Lung (tissue), 12 donors: Measurements from ENCODE around the gene C19orf44. TPM values are rescaled to one million over a fixed set of nuclear protein-coding genes. Genes with fewer than 3 reads are reported as not detected.

Experiments used
- ATAC-seq: fragments of 200-7000 bp; cut with Tn5 transposase; one replicate; pipeline ENCODE4 v1.9.1; 2020; ENCODE audit warnings: moderate number of reproducible peaks; ENCODE audit not compliant: insufficient read depth, low FRiP score
- DNase-seq, 3 donors: peaks; one replicate each; pipeline ENCODE4 v3.0.0-alpha.2; 2013 to 2017
- H3K27ac ChIP-seq, 2 donors: one replicate each; pipeline ENCODE4 v1.5.1; 2013; ENCODE audit warnings: mild to moderate bottlenecking in 2 of 2, moderate library complexity in 2 of 2, control low read depth in 1 of 2, inconsistent platforms in 1 of 2, low read depth in 1 of 2, low read length in 1 of 2
- H3K27me3 ChIP-seq, 3 donors: one replicate each; pipeline ENCODE4 v1.5.1; 2013; ENCODE audit warnings: low read length in 2 of 3; ENCODE audit not compliant: control insufficient read depth in 3 of 3, insufficient read depth in 3 of 3
- H3K36me3 ChIP-seq, 4 donors: one replicate each; pipeline ENCODE4 v1.5.1; 2013; ENCODE audit warnings: low read length in 4 of 4, mild to moderate bottlenecking in 1 of 4, moderate library complexity in 1 of 4; ENCODE audit not compliant: control insufficient read depth in 4 of 4, insufficient read depth in 4 of 4
- H3K4me1 ChIP-seq, 5 donors: one replicate each; pipeline ENCODE4 v1.5.1; 2013; ENCODE audit warnings: low read length in 5 of 5, mild to moderate bottlenecking in 2 of 5, moderate library complexity in 1 of 5; ENCODE audit not compliant: control insufficient read depth in 5 of 5, insufficient read depth in 5 of 5
- H3K4me3 ChIP-seq: one replicate; pipeline ENCODE4 v1.5.1; 2013; ENCODE audit warnings: mild to moderate bottlenecking, control low read depth, moderate library complexity
- H3K9ac ChIP-seq, 2 donors: one replicate each; pipeline ENCODE4 v1.5.1; 2013; ENCODE audit warnings: low read length in 2 of 2, control low read depth in 1 of 2; ENCODE audit not compliant: insufficient read depth in 1 of 2
- H3K9me3 ChIP-seq, 4 donors: one replicate each; pipeline ENCODE4 v1.5.1; 2013; ENCODE audit warnings: low read length in 3 of 4, mild to moderate bottlenecking in 1 of 4, moderate library complexity in 1 of 4; ENCODE audit not compliant: control insufficient read depth in 4 of 4, insufficient read depth in 3 of 4
- WGBS, 2 donors: extraction: QIAGEN DNeasy Blood & Tissue Kit; methylation state at CpG; one replicate each; pipeline ENCODE4 v1.1.7; 2013; 5-methylcytosine and 5-hydroxymethylcytosine counted together
- polyA plus RNA-seq, 2 donors: library from polyadenylated mRNA; stranded (reverse); fragments of 200-250 nt; gene quantifications; one replicate each; pipeline ENCODE4 v1.2.1, GENCODE V29; 2013
- total RNA-seq, 2 donors: library from RNA; depleted of rRNA in 1 of 2; stranded (reverse); fragments of >200 nt in 1 of 2; gene quantifications; one replicate each; pipeline ENCODE4 v1.2.1, GENCODE V29; 2014 to 2021
- TF ChIP-seq, protein P1 (sequence below): IDR thresholded peaks from 2 replicates; pipeline ENCODE4 v1.5.1; 2012; ENCODE audit warnings: mild to moderate bottlenecking; ENCODE audit errors: control extremely low read depth, extremely low read depth
- donor health status: control.
- donor health status: control.
- donor health status: Bipolar disorder and iron deficiency.
- donor health status: healthy.
- donor health status: DM: yes; HTN: yes; CAD: no.

C19orf44 gene
- total and polyA plus RNA-seq, 4 donors, result 3.1 to 9.4 (median 4.6) TPM

DNA sequence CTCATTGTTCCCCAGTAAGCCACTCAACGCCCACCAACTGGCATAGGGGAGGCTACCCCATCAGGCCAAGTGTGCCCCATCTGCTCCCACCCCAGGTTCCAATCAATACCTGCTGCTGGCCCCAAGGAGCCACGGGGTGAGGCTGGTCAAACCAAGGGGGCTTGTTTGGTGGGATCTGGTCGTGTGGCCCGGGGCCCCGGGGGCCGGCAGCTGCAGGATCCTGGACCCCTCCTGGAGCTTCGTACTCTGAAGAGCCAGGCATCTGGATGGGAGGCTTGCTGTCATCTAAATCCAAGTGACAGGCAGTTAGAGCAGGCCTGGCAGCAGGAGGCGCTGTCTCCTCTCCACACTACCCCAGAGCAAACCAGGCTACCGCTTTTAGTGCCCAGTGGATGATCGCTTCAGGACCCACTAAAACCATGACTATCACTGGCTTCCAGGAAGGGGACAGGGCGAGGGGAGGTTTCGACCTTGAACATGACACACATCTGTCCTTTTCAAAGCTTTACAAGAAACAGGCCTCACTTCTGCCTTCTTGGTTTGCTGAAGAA, 31.9 kb downstream of the C19orf44 start:
- Histone ChIP-seq H3K4me1 (no peaks in the 10 kb centered on the region), H3K36me3 (peaks cover 27 to 86% (median 48%) of the 10 kb centered on the region in 4 donors), H3K4me3 (no peak overlapping the region), H3K27ac (no peak overlapping the region), H3K27me3 (no peaks in the 10 kb centered on the region), H3K9me3 (no peaks in the 10 kb centered on the region), H3K9ac (no peak overlapping the region)
- ATAC-seq, result no peak
- no peak for DNase-seq
- WGBS, 2 donors, result 94 to 95% methylated on average over 12 of the region's 12 CpGs
- TF ChIP-seq, protein P1, sequence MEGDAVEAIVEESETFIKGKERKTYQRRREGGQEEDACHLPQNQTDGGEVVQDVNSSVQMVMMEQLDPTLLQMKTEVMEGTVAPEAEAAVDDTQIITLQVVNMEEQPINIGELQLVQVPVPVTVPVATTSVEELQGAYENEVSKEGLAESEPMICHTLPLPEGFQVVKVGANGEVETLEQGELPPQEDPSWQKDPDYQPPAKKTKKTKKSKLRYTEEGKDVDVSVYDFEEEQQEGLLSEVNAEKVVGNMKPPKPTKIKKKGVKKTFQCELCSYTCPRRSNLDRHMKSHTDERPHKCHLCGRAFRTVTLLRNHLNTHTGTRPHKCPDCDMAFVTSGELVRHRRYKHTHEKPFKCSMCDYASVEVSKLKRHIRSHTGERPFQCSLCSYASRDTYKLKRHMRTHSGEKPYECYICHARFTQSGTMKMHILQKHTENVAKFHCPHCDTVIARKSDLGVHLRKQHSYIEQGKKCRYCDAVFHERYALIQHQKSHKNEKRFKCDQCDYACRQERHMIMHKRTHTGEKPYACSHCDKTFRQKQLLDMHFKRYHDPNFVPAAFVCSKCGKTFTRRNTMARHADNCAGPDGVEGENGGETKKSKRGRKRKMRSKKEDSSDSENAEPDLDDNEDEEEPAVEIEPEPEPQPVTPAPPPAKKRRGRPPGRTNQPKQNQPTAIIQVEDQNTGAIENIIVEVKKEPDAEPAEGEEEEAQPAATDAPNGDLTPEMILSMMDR, result no peak

DNA sequence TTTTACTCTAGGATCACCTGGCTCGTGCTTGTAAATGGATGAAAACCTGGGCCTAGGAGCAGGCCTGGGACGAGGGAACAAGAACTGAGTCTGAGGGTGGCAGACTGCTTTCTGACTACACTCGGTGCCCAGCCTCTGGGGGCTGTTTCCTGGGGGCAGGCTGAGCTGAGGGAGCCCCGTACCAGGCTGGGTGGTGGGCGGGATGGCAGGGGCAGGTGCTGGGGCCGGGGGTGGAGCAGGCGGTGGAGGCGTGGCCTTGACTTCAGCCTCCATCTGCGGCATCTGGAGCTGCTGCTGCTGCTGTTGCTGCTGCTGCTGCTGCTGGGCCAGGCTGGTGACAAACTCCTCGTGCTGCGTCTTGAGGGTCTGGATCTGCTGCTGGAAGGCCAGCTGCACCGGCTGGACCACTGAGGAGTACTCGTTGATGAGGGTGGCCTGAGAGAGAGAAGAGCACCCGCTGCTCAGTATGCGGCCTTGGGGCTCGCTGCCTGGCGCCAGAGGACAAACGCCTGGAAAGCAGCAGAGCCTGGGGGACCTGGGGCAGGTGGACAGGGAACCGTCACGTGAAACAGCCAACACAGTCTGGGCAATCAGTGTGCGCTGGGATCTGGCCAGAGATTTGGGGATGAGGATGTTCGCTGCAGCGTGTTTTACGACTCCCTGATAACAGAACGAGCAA, 33.4 kb downstream of the C19orf44 start:
- H3K4me3 ChIP-seq, result no peak overlapping the region
- no peaks in the 10 kb centered on the region for H3K9me3 ChIP-seq
- ATAC-seq, result no peak
- WGBS, 2 donors, result 92 to 93% methylated on average over 25 of the region's 25 CpGs
- no peaks in the 10 kb centered on the region for H3K27me3 ChIP-seq
- TF ChIP-seq, protein P1, result no peak
- H3K27ac ChIP-seq, result no peak overlapping the region
- no peaks in the 10 kb centered on the region for H3K4me1 ChIP-seq
- H3K36me3 ChIP-seq, result peaks cover 25 to 84% (median 50%) of the 10 kb centered on the region in 4 donors
- H3K9ac ChIP-seq, result no peak overlapping the region
- no peak for DNase-seq

DNA sequence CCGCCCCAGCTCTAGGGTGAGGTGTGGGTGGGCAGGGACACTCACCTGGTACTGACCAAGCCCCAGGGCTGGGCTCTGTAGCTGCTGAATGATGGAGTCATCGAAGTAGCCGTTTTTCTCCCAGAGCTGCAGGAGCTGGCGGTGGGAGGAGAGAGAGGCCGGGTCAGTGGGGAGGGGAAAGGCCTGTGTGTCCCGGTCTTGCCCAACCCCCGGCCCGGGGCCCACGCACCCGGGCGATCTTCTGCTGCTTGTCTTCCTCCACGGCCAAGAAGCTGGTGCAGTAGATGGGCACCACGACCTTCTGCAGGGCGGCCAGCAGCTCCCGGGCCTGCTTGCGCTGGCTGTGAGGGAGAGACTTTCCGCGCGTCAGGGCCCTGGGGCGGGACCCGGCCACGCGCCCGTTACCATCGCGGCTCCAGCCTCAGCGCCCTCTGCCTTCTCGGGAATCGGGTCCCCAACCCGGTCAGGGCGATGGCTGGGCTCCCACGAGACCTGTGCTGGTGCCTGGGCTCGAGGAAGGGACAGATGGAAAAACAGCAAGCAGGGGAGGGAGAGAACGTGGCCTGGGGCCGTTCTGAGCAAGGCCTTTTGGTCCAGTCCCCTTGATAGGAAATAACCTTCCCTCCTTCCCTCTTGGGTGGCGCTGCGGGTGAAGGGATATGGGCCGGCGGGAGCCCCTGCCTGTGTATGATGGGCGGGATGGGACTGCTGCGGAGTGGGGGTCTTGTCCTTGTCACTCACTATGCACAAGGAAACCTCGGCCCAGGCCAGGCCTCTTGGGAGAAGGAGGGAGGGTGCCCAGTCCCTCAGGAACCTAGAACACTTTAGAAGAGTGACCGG, 34.6 kb downstream of the C19orf44 start:
- peaks cover 21 to 81% (median 51%) of the 10 kb centered on the region in 4 donors for H3K36me3 ChIP-seq

More for the DNA sequence above, 34.6 kb downstream of the C19orf44 start:
- DNase-seq (no peak), ATAC-seq (no peak)
- Histone ChIP-seq H3K4me1 (no peaks in the 10 kb centered on the region), H3K27ac (no peak overlapping the region), H3K9ac (no peak overlapping the region), H3K4me3 (no peak overlapping the region), H3K9me3 (no peaks in the 10 kb centered on the region), H3K27me3 (no peaks in the 10 kb centered on the region)
- TF ChIP-seq, protein P1, result no peak
- WGBS, 2 donors, result 96% methylated on average over 43 of the region's 43 CpGs
